Heart left ventricle (tissue), 16 donors: ENCODE data around the gene TTC12. TPM values are rescaled to one million over a fixed set of nuclear protein-coding genes. Genes with fewer than 3 reads are reported as not detected.

Source experiments
- ATAC-seq, 4 donors: fragments of 200-7000 bp; cut with Tn5 transposase; one replicate each; pipeline ENCODE4 v1.9.1; 2020 to 2022; ENCODE audit warnings: moderate library complexity in 4 of 4, mild to moderate bottlenecking in 3 of 4, moderate number of reproducible peaks in 1 of 4
- DNase-seq, 5 donors: peaks; one replicate each; pipeline ENCODE4 v3.0.0-alpha.2; 2020
- H3K27ac ChIP-seq, 12 donors: fragments of 200-600 bp; sonication (generic) in 4 of 12; one replicate each; pipeline versions ENCODE4 v1.5.0 to v1.8.0; 2016 to 2022; ENCODE audit warnings: mild to moderate bottlenecking in 2 of 12
- H3K27me3 ChIP-seq, 9 donors: fragments of 200-600 bp; sonication (generic) in 2 of 9; one replicate each; pipeline versions ENCODE4 v1.5.1 to v1.8.0; 2016 to 2022; ENCODE audit warnings: mild to moderate bottlenecking in 3 of 9
- H3K36me3 ChIP-seq, 9 donors: fragments of 200-600 bp; sonication (generic) in 2 of 9; one replicate each; pipeline versions ENCODE4 v1.5.0 to v1.8.0; 2018 to 2022; ENCODE audit warnings: mild to moderate bottlenecking in 2 of 9
- H3K4me1 ChIP-seq, 12 donors: fragments of 200-600 bp; sonication (generic) in 4 of 12; one replicate each; pipeline versions ENCODE4 v1.5.0 to v1.8.0; 2016 to 2022; ENCODE audit warnings: mild to moderate bottlenecking in 3 of 12
- H3K4me3 ChIP-seq, 12 donors: fragments of 200-600 bp; sonication (generic) in 4 of 12; one replicate each; pipeline versions ENCODE4 v1.5.0 to v1.8.0; 2017 to 2022; ENCODE audit warnings: mild to moderate bottlenecking in 9 of 12, moderate library complexity in 4 of 12
- H3K9me3 ChIP-seq, 12 donors: fragments of 200-600 bp; sonication (generic) in 4 of 12; one replicate each; pipeline versions ENCODE4 v1.5.0 to v1.8.0; 2016 to 2022; ENCODE audit warnings: mild to moderate bottlenecking in 1 of 12
- CTCF ChIP-seq, 12 donors: fragments of 200-600 bp; sonication (generic) in 4 of 12; IDR thresholded peaks; one replicate each; pipeline versions ENCODE4 v1.5.0 to v1.8.0; 2018 to 2022; ENCODE audit warnings: antibody characterized with exemption in 12 of 12, mild to moderate bottlenecking in 5 of 12
- POLR2A ChIP-seq, 2 donors: fragments of 450-650 bp; IDR thresholded peaks; one replicate each; pipeline ENCODE4 v1.6.1; 2017; ENCODE audit warnings: antibody characterized with exemption in 2 of 2, mild to moderate bottlenecking in 2 of 2, moderate library complexity in 2 of 2
- WGBS, 4 donors: extraction: QIAGEN DNeasy Blood & Tissue Kit in 2 of 4; methylation state at CpG; one replicate each; pipeline versions ENCODE4 v1.1.5 to v1.1.7; 2013 to 2018; 5-methylcytosine and 5-hydroxymethylcytosine counted together
- intact Hi-C, 10 donors: fragments of 100-400 bp; cut with DNase I; formaldehyde crosslinking; loops; one replicate each; pipeline versions ENCODE4 v1.11.1 to v1.14.2; 2022
- polyA plus RNA-seq, 2 donors: library from polyadenylated mRNA; stranded (reverse); fragments of 200-250 nt; gene quantifications; one replicate each; pipeline ENCODE4 v1.2.3, GENCODE V29; 2013
- total RNA-seq, 9 donors: library from RNA; depleted of rRNA in 2 of 9; stranded (reverse); fragments of >200 nt in 2 of 9; fragmentation: NEBNext Ultra II Directional in 3 of 9; extraction: Animal tissue kit (Norgen Biotek cat#: 25700) in 3 of 9; gene quantifications; one replicate each; pipeline versions ENCODE4 v1.1.0 to v1.2.4, GENCODE V29; 2016 to 2023
- donor health status: ischemic (EF 13 %, LVEDD 7.1; RV severe dilation, severe dysfunction).
- donor health status: healthy with polysubstance abuse.
- donor health status: DM: no; HTN: yes; CAD: no.
- donor health status: DM: no; HTN: no; CAD: no.
- donor health status: ischemic (EF 25% LVEDD 6.9; RV normal size, moderate dysfunction).
- donor health status: ischemic (EF 25% LVEDD 5.7; RV mildly dilated, moderate dysfunction).
- donor health status: healthy.
- donor health status: DM: yes; HTN: yes; CAD: no.
- donor health status: ischemic (EF 35%, LVEDD 5.7; RV mildly dilated, moderate dysfunction).
- donor health status: nonischemic (EF 11% LVEDD 7.7; RV severe dilation, severe dysfunction).
- donor health status: DM: yes; HTN: yes; CAD: no.
- donor health status: PGD.
- donor health status: ischemic (EF 29% LVEDD 5.4; RV normal size, mild dysfunction).
- donor health status: nonischemic (EF 23%, LVEDD 6.1; RV moderate dilation, normal function).

Gene TTC12
- total and polyA plus RNA-seq, 11 donors: 2.7 to 11.9 (median 6.9) TPM

- Histone ChIP-seq H3K27me3 (no peaks in the 10 kb centered on the region), H3K4me1 (no peaks in the 10 kb centered on the region), H3K36me3 (peaks cover 0 to 13% (median 0%) of the 10 kb centered on the region in 9 donors), H3K9me3 (no peaks in the 10 kb centered on the region), H3K27ac (no peak overlapping the region), H3K4me3 (no peak overlapping the region)
- WGBS, 4 donors: 51 to 77% (median 68%) methylated on average over 4 of the region's 4 CpGs
- TF ChIP-seq POLR2A (IDR thresholded peaks at IDR 0.05): no peak
- peak in 6 of 12 donors; percentile 17 to 34 (median 26) for TF ChIP-seq CTCF (IDR thresholded peaks at IDR 0.05)
- intact Hi-C loops: loop anchor here in 2 of 10 donors (10.0 kb wide), 1 partner anchor 314 kb away; the partner anchor contains the start of gene NCAM1 (in 2 of the 2)
- peak in 3 of 4 donors; percentile 45 to 51 (median 48) for ATAC-seq
- no peak for DNase-seq
Measured at GRCh38 chr11:113278925-113279324, 35.5 kb upstream of the TTC12 start.

DNA sequence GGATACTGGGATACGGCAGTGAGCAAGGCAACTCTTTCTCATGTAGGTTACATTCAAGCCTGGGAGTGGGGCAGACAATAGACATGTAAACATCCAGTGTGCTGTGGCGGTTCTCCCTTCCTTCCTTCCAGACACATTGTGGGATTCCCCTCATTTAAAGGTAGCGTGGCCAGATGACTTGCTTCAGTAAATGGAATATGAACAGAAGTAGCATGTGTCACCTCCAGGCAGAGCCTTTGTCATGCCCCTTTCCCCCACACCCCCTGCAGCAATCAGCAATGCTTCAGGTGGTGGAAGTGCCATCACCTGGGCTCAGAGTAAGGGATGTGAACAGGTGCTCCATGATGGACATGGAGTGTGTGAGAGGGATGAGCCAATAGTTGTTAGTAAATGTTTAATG is 34.8 kb upstream of the TTC12 start:
- no peak for DNase-seq
- intact Hi-C loops: loop anchor here in 2 of 10 donors (10.0 kb wide), 1 partner anchor 315 kb away; the partner anchor contains the start of gene NCAM1 (in 2 of the 2)
- no peak overlapping the region for H3K4me3 ChIP-seq
- H3K4me1 ChIP-seq: no peaks in the 10 kb centered on the region
- H3K9me3 ChIP-seq: no peaks in the 10 kb centered on the region
- no peak overlapping the region for H3K27ac ChIP-seq
- no peak for TF ChIP-seq CTCF (IDR thresholded peaks at IDR 0.05)
- TF ChIP-seq POLR2A (IDR thresholded peaks at IDR 0.05): no peak
- no peaks in the 10 kb centered on the region for H3K27me3 ChIP-seq
- peaks cover 0 to 13% (median 0%) of the 10 kb centered on the region in 9 donors for H3K36me3 ChIP-seq
- WGBS, 4 donors: 70 to 77% (median 74%) methylated on average over 3 of the region's 3 CpGs
- ATAC-seq: no peak

DNA sequence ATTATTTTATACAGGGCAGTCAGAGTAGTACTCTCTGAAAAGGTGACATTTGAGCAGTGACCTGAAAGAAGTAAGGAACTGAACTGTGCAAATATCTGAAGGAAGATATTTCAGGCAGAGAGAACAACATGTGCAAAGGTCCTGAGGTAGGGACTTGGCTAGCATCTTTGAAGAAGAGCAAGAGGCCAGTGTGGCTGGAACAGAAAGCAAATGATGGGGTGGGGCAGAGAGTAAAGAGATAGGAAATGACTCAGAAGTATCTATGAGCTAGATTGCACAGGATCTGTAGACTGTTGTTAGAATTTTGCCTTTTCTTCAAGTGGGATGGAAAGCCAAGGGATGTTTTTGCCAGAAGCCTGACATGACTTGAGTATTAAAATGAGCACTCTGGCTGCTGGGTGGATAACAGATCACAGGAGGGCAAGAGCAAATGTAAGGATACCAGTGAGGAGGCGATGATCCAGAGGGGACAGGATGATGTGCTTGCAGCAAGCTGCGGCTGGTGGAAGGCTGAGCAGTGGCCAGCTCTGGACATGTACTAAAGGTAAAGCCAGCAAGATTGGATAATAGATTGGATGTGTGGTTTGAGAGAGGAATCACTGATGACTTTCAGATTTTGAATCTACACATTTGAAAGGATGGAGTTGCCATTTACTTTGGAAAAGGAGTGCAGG is 33.2 kb upstream of the TTC12 start:
- no peak overlapping the region for H3K27ac ChIP-seq
- intact Hi-C loops: loop anchor here in 6 of 10 donors (10.0 kb wide), 6 partner anchors 446 to 1056 kb away; partner anchors contain the start of gene PTS (in 1 of the 6)
- no peak for ATAC-seq
- H3K4me1 ChIP-seq: no peaks in the 10 kb centered on the region
- peaks cover 0 to 1% (median 0%) of the 10 kb centered on the region in 9 donors for H3K36me3 ChIP-seq
- DNase-seq: no peak
- 95 to 99% (median 98%) methylated on average over 2 of the region's 2 CpGs for WGBS, 4 donors
- H3K4me3 ChIP-seq: no peak overlapping the region
- H3K27me3 ChIP-seq: no peaks in the 10 kb centered on the region
- H3K9me3 ChIP-seq: no peaks in the 10 kb centered on the region
- TF ChIP-seq CTCF (IDR thresholded peaks at IDR 0.05): no peak
- no peak for TF ChIP-seq POLR2A (IDR thresholded peaks at IDR 0.05)

- intact Hi-C loops: loop anchor here in 6 of 10 donors (10.0 kb wide), 6 partner anchors 448 to 1058 kb away; partner anchors contain the start of gene PTS (in 1 of the 6)
- TF ChIP-seq CTCF (IDR thresholded peaks at IDR 0.05): no peak
- no peak for TF ChIP-seq POLR2A (IDR thresholded peaks at IDR 0.05)
- no peak overlapping the region for H3K4me3 ChIP-seq
- H3K27me3 ChIP-seq: no peaks in the 10 kb centered on the region
- no peak overlapping the region for H3K27ac ChIP-seq
- H3K36me3 ChIP-seq: no peaks in the 10 kb centered on the region
- WGBS, 4 donors: 63 to 70% (median 66%) methylated on average over 3 of the region's 3 CpGs
- DNase-seq (no peak), ATAC-seq (no peak)
- H3K4me1 ChIP-seq: peaks cover 0 to 4% (median 0%) of the 10 kb centered on the region in 12 donors
- H3K9me3 ChIP-seq: no peaks in the 10 kb centered on the region
Measured at GRCh38 chr11:113282898-113283437, 31.4 kb upstream of the TTC12 start.
